H9 (cell line): ENCODE data around the gene CRISP2. TPM values are rescaled to one million over a fixed set of nuclear protein-coding genes. Genes with fewer than 3 reads are reported as not detected.

Experiments used
- DNase-seq: peaks from one replicate; pipeline ENCODE4 v3.0.0-alpha.2; 2017
- H2AFZ ChIP-seq: one replicate; pipeline ENCODE4 v1.6.1; 2013; ENCODE audit warnings: mild to moderate bottlenecking, low read length, control low read depth, moderate library complexity
- H2AK5ac ChIP-seq: 2 replicates; pipeline ENCODE4 v1.6.1; 2013; ENCODE audit warnings: low read length, control low read depth, mixed read lengths; ENCODE audit not compliant: insufficient read length
- H2BK120ac ChIP-seq: one replicate; pipeline ENCODE4 v1.6.1; 2013; ENCODE audit warnings: low read depth, mild to moderate bottlenecking, low read length, control low read depth, inconsistent platforms; ENCODE audit not compliant: poor library complexity, severe bottlenecking
- H2BK12ac ChIP-seq: 2 replicates; pipeline ENCODE4 v1.6.1; 2013; ENCODE audit warnings: low read length, control low read depth, mixed read lengths, low read depth; ENCODE audit not compliant: insufficient read length
- H2BK15ac ChIP-seq: 2 replicates; pipeline ENCODE4 v1.6.1; 2013; ENCODE audit warnings: low read depth, low read length, control low read depth
- H2BK20ac ChIP-seq: one replicate; pipeline ENCODE4 v1.6.1; 2013; ENCODE audit warnings: low read depth, mild to moderate bottlenecking, low read length, control low read depth, inconsistent platforms; ENCODE audit not compliant: poor library complexity, severe bottlenecking
- H2BK5ac ChIP-seq: 2 replicates; pipeline ENCODE4 v1.6.1; 2013; ENCODE audit warnings: low read length, control low read depth, mixed read lengths; ENCODE audit not compliant: insufficient read length
- H3K14ac ChIP-seq: 2 replicates; pipeline ENCODE4 v1.6.1; 2013; ENCODE audit warnings: low read length, control low read depth; ENCODE audit not compliant: insufficient read depth
- H3K18ac ChIP-seq: 2 replicates; pipeline ENCODE4 v1.6.1; 2013; ENCODE audit warnings: low read depth, mild to moderate bottlenecking, mixed read lengths, low read length, control low read depth; ENCODE audit not compliant: insufficient read length
- H3K23ac ChIP-seq: 2 replicates; pipeline ENCODE4 v1.6.1; 2013; ENCODE audit warnings: low read length, control low read depth, mixed read lengths, low read depth; ENCODE audit not compliant: insufficient read length
- H3K23me2 ChIP-seq: 2 replicates; pipeline ENCODE4 v1.6.1; 2013; ENCODE audit warnings: low read depth, mild to moderate bottlenecking, mixed read lengths, low read length, control low read depth; ENCODE audit not compliant: insufficient read length, poor library complexity, severe bottlenecking
- H3K27ac ChIP-seq: 2 replicates; pipeline ENCODE4 v1.5.1; 2013; ENCODE audit warnings: low read length, control low read depth, mixed read lengths, low read depth; ENCODE audit not compliant: insufficient read length
- H3K27me3 ChIP-seq: 2 replicates; pipeline ENCODE4 v1.6.1; 2013; ENCODE audit warnings: low read length, control low read depth, inconsistent platforms; ENCODE audit not compliant: insufficient read depth
- H3K4ac ChIP-seq: 2 replicates; pipeline ENCODE4 v1.6.1; 2013; ENCODE audit warnings: low read depth, mild to moderate bottlenecking, control low read depth, inconsistent platforms, low read length, moderate library complexity
- H3K4me1 ChIP-seq: 2 replicates; pipeline ENCODE4 v1.6.1; 2013; ENCODE audit warnings: low read length, control low read depth, inconsistent platforms; ENCODE audit not compliant: insufficient read depth
- H3K4me2 ChIP-seq: 2 replicates; pipeline ENCODE4 v1.6.1; 2013; ENCODE audit warnings: low read length, control low read depth, mixed read lengths; ENCODE audit not compliant: insufficient read length, insufficient read depth
- H3K56ac ChIP-seq: 2 replicates; pipeline ENCODE4 v1.6.1; 2013; ENCODE audit warnings: low read depth, mild to moderate bottlenecking, mixed read lengths, low read length, control low read depth; ENCODE audit not compliant: insufficient read length
- H3K79me1 ChIP-seq: 2 replicates; pipeline ENCODE4 v1.6.1; 2013; ENCODE audit warnings: low read depth, mild to moderate bottlenecking, moderate library complexity, low read length, control low read depth, inconsistent platforms; ENCODE audit not compliant: insufficient read depth, poor library complexity, severe bottlenecking
- H3K79me2 ChIP-seq: 2 replicates; pipeline ENCODE4 v1.6.1; 2013; ENCODE audit warnings: low read length, control low read depth, inconsistent platforms; ENCODE audit not compliant: insufficient read depth
- H3K9ac ChIP-seq: 2 replicates; pipeline ENCODE4 v1.6.1; 2013; ENCODE audit warnings: low read length, control low read depth, mixed read lengths; ENCODE audit not compliant: insufficient read length; ENCODE audit errors: extremely low read depth
- H3K9me3 ChIP-seq: one replicate; pipeline ENCODE4 v1.6.1; 2013; ENCODE audit warnings: low read depth, low read length, inconsistent platforms; ENCODE audit not compliant: control insufficient read depth
- H3T11ph ChIP-seq: one replicate; pipeline ENCODE4 v1.6.1; 2013; ENCODE audit warnings: mild to moderate bottlenecking, low read length, control low read depth, inconsistent platforms
- H4K20me1 ChIP-seq: one replicate; pipeline ENCODE4 v1.6.1; 2013; ENCODE audit not compliant: control insufficient read depth, insufficient read length, insufficient read depth
- H4K5ac ChIP-seq: 2 replicates; pipeline ENCODE4 v1.6.1; 2013; ENCODE audit warnings: low read depth, mild to moderate bottlenecking, mixed read lengths, low read length, control low read depth; ENCODE audit not compliant: insufficient read length
- H4K8ac ChIP-seq: replicated peaks from 2 replicates; pipeline ENCODE4 v1.6.1; 2013; ENCODE audit warnings: low read length, control low read depth, mixed read lengths, low read depth; ENCODE audit not compliant: insufficient read length
- H4K91ac ChIP-seq: 2 replicates; pipeline ENCODE4 v1.6.1; 2013; ENCODE audit warnings: low read depth, mild to moderate bottlenecking, moderate library complexity, mixed read lengths, low read length, control low read depth; ENCODE audit not compliant: insufficient read length
- H3K27ac Mint-ChIP-seq, 3 experiments: 2 replicates in 2 of 3; 3 replicates in 1 of 3; pipeline ENCODE4 v1.8.0; 2020 to 2021; ENCODE audit warnings: mixed read lengths in 3 of 3, mild to moderate bottlenecking in 1 of 3, moderate library complexity in 1 of 3
- H3K27me3 Mint-ChIP-seq: 2 replicates; pipeline ENCODE4 v1.8.0; 2021; ENCODE audit warnings: low read depth, mild to moderate bottlenecking, moderate library complexity, mixed read lengths
- H3K36me3 Mint-ChIP-seq, 3 experiments: 2 replicates in 2 of 3; 3 replicates in 1 of 3; pipeline ENCODE4 v1.8.0; 2020 to 2021; ENCODE audit warnings: low read depth in 3 of 3, mixed read lengths in 3 of 3; ENCODE audit not compliant: insufficient read depth in 1 of 3
- H3K4me1 Mint-ChIP-seq, 2 experiments: 2 replicates each; pipeline ENCODE4 v1.8.0; 2020; ENCODE audit warnings: mixed read lengths in 2 of 2
- H3K4me3 Mint-ChIP-seq, 2 experiments: 2 replicates in 1 of 2; 3 replicates in 1 of 2; pipeline ENCODE4 v1.8.0; 2020 to 2021; ENCODE audit warnings: mild to moderate bottlenecking in 2 of 2, mixed read lengths in 2 of 2, moderate library complexity in 1 of 2
- H3K9me3 Mint-ChIP-seq, 2 experiments: 2 replicates in 1 of 2; 3 replicates in 1 of 2; pipeline ENCODE4 v1.8.0; 2020; ENCODE audit warnings: mild to moderate bottlenecking in 2 of 2, mixed read lengths in 2 of 2, moderate library complexity in 1 of 2
- CTCF ChIP-seq: fragments of 200-600 bp; sonication (generic); conservative IDR thresholded peaks from 3 replicates; pipeline ENCODE4 v1.8.0; 2021; ENCODE audit warnings: antibody characterized with exemption, mild to moderate bottlenecking
- total RNA-seq: library from RNA; stranded (reverse); gene quantifications from 2 replicates; pipeline ENCODE4 v1.2.1, GENCODE V29; 2021

The CRISP2 gene
- total RNA-seq, 1 experiment from 2014 or later, result not detected

- Histone ChIP-seq H2BK20ac (no peak overlapping the region), H2AFZ (no peak overlapping the region), H2BK5ac (no peak overlapping the region), H3K18ac (no peak overlapping the region), H3K27ac (no peak overlapping the region), H3K4me1 (no peaks in the 10 kb centered on the region), H3K23me2 (no peaks in the 10 kb centered on the region), H3K23ac (no peak overlapping the region), H2AK5ac (no peak overlapping the region), H3K4ac (no peak overlapping the region), H3K79me1 (no peaks in the 10 kb centered on the region), H4K5ac (no peak overlapping the region), H3T11ph (no peak overlapping the region), H3K4me2 (no peak overlapping the region), H2BK12ac (no peak overlapping the region), H4K91ac (no peak overlapping the region), H3K56ac (no peak overlapping the region), H4K8ac (no peak overlapping the region), H3K9me3 (no peaks in the 10 kb centered on the region), H2BK15ac (no peak overlapping the region), H3K27me3 (no peaks in the 10 kb centered on the region), H2BK120ac (no peak overlapping the region), H3K79me2 (no peaks in the 10 kb centered on the region), H4K20me1 (no peaks in the 10 kb centered on the region), H3K9ac (no peak overlapping the region), H3K14ac (no peak overlapping the region)
- H3K27ac Mint-ChIP-seq, result no peak overlapping the region
- no peaks in the 10 kb centered on the region for H3K4me1 Mint-ChIP-seq
- TF ChIP-seq CTCF, result no peak
- no peak overlapping the region for H3K4me3 Mint-ChIP-seq
- no peak for DNase-seq
- no peaks in the 10 kb centered on the region for H3K36me3 Mint-ChIP-seq
- H3K9me3 Mint-ChIP-seq, result no peaks in the 10 kb centered on the region
- no peaks in the 10 kb centered on the region for H3K27me3 Mint-ChIP-seq
These were observed 65.3 kb downstream of the CRISP2 start for GRCh38 chr6:49648036-49648435.
